Activated naive CD4-positive, alpha-beta T cell treated with anti-CD3 and anti-CD28 coated beads, Interleukin-2, amount 50 U/mL, for 16 hours (primary cell): Measurements from ENCODE around the gene MAP7D2.
"Not testable (repeated sequence)": the region's sequence is repeated elsewhere in the genome, so short reads cannot be mapped to it uniquely, and the experiment has no call there.

Experiments
- DNase-seq: peaks from one replicate; pipeline ENCODE4 v3.0.0-alpha.2; 2020

MAP7D2 gene

GRCh38 chrX:20116577-20117240 lies at the start of gene MAP7D2:
Gene MAP7D2 (minus strand): TSS chrX:20116907. CDS start chrX:20116879, 28 bp downstream.
- no peak for DNase-seq

GRCh38 chrX:20162516-20162915 lies 45.8 kb upstream of the MAP7D2 start:
- not testable (repeated sequence) for DNase-seq

GRCh38 chrX:20159797-20160385 lies 43.2 kb upstream of the MAP7D2 start:
- no peak for DNase-seq

- no peak for DNase-seq
Observed at GRCh38 chrX:20151689-20152088, 35.0 kb upstream of the MAP7D2 start.

GRCh38 chrX:20149326-20149725 lies 32.6 kb upstream of the MAP7D2 start:
- no peak for DNase-seq

- no peak for DNase-seq
Observed at GRCh38 chrX:20147561-20147960, 30.9 kb upstream of the MAP7D2 start.

GRCh38 chrX:20144491-20144890 lies 27.8 kb upstream of the MAP7D2 start:
- no peak for DNase-seq

GRCh38 chrX:20143561-20143960 lies 26.9 kb upstream of the MAP7D2 start:
- DNase-seq: no peak

- DNase-seq: no peak
Observed at GRCh38 chrX:20143111-20143510, 26.4 kb upstream of the MAP7D2 start.

- DNase-seq: peak; percentile 94
Observed at GRCh38 chrX:20141281-20142220, 24.8 kb upstream of the MAP7D2 start, which contains the start of gene EIF1AX. Gene EIF1AX (minus strand): TSS chrX:20141838. CDS start chrX:20141640, 198 bp downstream.

- no peak for DNase-seq
Observed at GRCh38 chrX:20140420-20140819, 23.7 kb upstream of the MAP7D2 start.

- no peak for DNase-seq
Observed at GRCh38 chrX:20139966-20140365, 23.3 kb upstream of the MAP7D2 start.

- DNase-seq: no peak
Observed at GRCh38 chrX:20135944-20136343, 19.2 kb upstream of the MAP7D2 start.

- DNase-seq: no peak
Observed at GRCh38 chrX:20132666-20133065, 16.0 kb upstream of the MAP7D2 start.

GRCh38 chrX:20130357-20130756 lies 13.7 kb upstream of the MAP7D2 start:
- DNase-seq: no peak

- DNase-seq: no peak
Observed at GRCh38 chrX:20129547-20129946, 12.8 kb upstream of the MAP7D2 start.

- no peak for DNase-seq
Observed at GRCh38 chrX:20128670-20129069, 12.0 kb upstream of the MAP7D2 start.

- not testable (repeated sequence) for DNase-seq
Observed at GRCh38 chrX:20127440-20127839, 10.7 kb upstream of the MAP7D2 start.

- not testable (repeated sequence) for DNase-seq
Observed at GRCh38 chrX:20126833-20127232, 10.1 kb upstream of the MAP7D2 start.

- no peak for DNase-seq
Observed at GRCh38 chrX:20124964-20125363, 8.3 kb upstream of the MAP7D2 start.

GRCh38 chrX:20118065-20118824 lies 1.5 kb upstream of the MAP7D2 start:
- no peak for DNase-seq

GRCh38 chrX:20116087-20116576 lies 575 bp downstream of the MAP7D2 start:
- DNase-seq: no peak
